Amniotic epithelial cell (primary cell): Measurements from ENCODE around the gene SPRR1B.
A peak's percentile ranks its signal among the peaks of the same experiment; 100 is the strongest.
"Not testable (repeated sequence)": the region's sequence is repeated elsewhere in the genome, so short reads cannot be mapped to it uniquely, and the experiment has no call there.

Source experiments
- DNase-seq: peaks from one replicate; pipeline ENCODE4 v3.0.0-alpha.2; 2010; ENCODE audit warnings: low read depth

SPRR1B gene

GRCh38 chr1:153030895-153031294 lies at the start of gene SPRR1B:
SPRR1B (plus strand) TSS chr1:153031203; CDS start chr1:153032346, 1,143 bp downstream.
- DNase-seq: no peak

- DNase-seq: no peak
Observed at GRCh38 chr1:152982076-152982475, 48.9 kb upstream of the SPRR1B start.

- no peak for DNase-seq
Observed at GRCh38 chr1:152983234-152983633, 47.8 kb upstream of the SPRR1B start.

GRCh38 chr1:152983743-152984142 lies 47.3 kb upstream of the SPRR1B start, which contains the start of gene SPRR1A:
SPRR1A (plus strand) TSS chr1:152984081; CDS start chr1:152985231, 1,150 bp downstream.
- DNase-seq: no peak

- no peak for DNase-seq
Observed at GRCh38 chr1:152986578-152986977, 44.4 kb upstream of the SPRR1B start.

GRCh38 chr1:152993186-152993585 lies 37.8 kb upstream of the SPRR1B start:
- DNase-seq: no peak

- no peak for DNase-seq
Observed at GRCh38 chr1:152995842-152996241, 35.2 kb upstream of the SPRR1B start.

GRCh38 chr1:152996633-152997400 lies 34.2 kb upstream of the SPRR1B start:
- DNase-seq: no peak

- no peak for DNase-seq
Observed at GRCh38 chr1:152997901-152998300, 33.1 kb upstream of the SPRR1B start.

- DNase-seq: no peak
Observed at GRCh38 chr1:152998476-152998875, 32.5 kb upstream of the SPRR1B start.

GRCh38 chr1:152999818-153000217 lies 31.2 kb upstream of the SPRR1B start:
- DNase-seq: no peak

GRCh38 chr1:153000294-153000693 lies 30.7 kb upstream of the SPRR1B start:
- DNase-seq: no peak

- DNase-seq: no peak
Observed at GRCh38 chr1:153001382-153001781, 29.6 kb upstream of the SPRR1B start, which contains the start of gene SPRR3. SPRR3 (plus strand) TSS chr1:153001749; CDS start chr1:153003021, 1,272 bp downstream.

- DNase-seq: not testable (repeated sequence)
Observed at GRCh38 chr1:153011235-153011758, 19.7 kb upstream of the SPRR1B start.

GRCh38 chr1:153021829-153022228 lies 9.2 kb upstream of the SPRR1B start:
- not testable (repeated sequence) for DNase-seq

GRCh38 chr1:153022340-153022739 lies 8.7 kb upstream of the SPRR1B start:
- DNase-seq: not testable (repeated sequence)

GRCh38 chr1:153023109-153023508 lies 7.9 kb upstream of the SPRR1B start:
- DNase-seq: no peak

- DNase-seq: no peak
Observed at GRCh38 chr1:153024413-153024812, 6.6 kb upstream of the SPRR1B start.

GRCh38 chr1:153025797-153026196 lies 5.2 kb upstream of the SPRR1B start:
- no peak for DNase-seq

GRCh38 chr1:153028766-153029165 lies 2.2 kb upstream of the SPRR1B start:
- no peak for DNase-seq

- no peak for DNase-seq
Observed at GRCh38 chr1:153032073-153032472, 1.1 kb downstream of the SPRR1B start.

GRCh38 chr1:153032677-153033308 lies 1.8 kb downstream of the SPRR1B start:
- DNase-seq: peak; percentile 77

- DNase-seq: no peak
Observed at GRCh38 chr1:153035211-153035610, 4.2 kb downstream of the SPRR1B start.
